HepG2 (cell line): ENCODE results near the gene TPGS1. TPM values are rescaled to one million over a fixed set of nuclear protein-coding genes. Genes with fewer than 3 reads are reported as not detected.

Source experiments
- CREB1 ChIP-seq, 2 experiments: fragments of 450-650 bp in 1 of 2; IDR thresholded peaks; 2 replicates each; pipeline ENCODE4 v1.6.1; 2016 to 2017; ENCODE audit warnings: control low read depth in 1 of 2, mild to moderate bottlenecking in 1 of 2, missing compliant biosample characterization in 1 of 2, missing genetic modification characterization in 1 of 2
- ELF4 ChIP-seq: sonication (generic); formaldehyde crosslinking; IDR thresholded peaks from 2 replicates; pipeline ENCODE4 v1.5.0; 2020; ENCODE audit warnings: missing genetic modification reagents, mild to moderate bottlenecking, moderate library complexity, borderline replicate concordance
- HNRNPUL1 ChIP-seq: fragments of 200-400 bp; formaldehyde crosslinking; IDR thresholded peaks from 2 replicates; pipeline ENCODE4 v1.6.1; 2017; ENCODE audit warnings: low read depth, mild to moderate bottlenecking, low read length, moderate library complexity
- IKZF5 ChIP-seq: IDR thresholded peaks from 2 replicates; pipeline ENCODE4 v1.6.1; 2018; ENCODE audit warnings: missing genetic modification reagents, mild to moderate bottlenecking, missing compliant biosample characterization
- LCORL ChIP-seq, 2 experiments: fragments of 450-650 bp in 1 of 2; sonication (generic) in 1 of 2; formaldehyde crosslinking in 1 of 2; IDR thresholded peaks; 2 replicates each; pipeline versions ENCODE4 v1.5.0 to v1.6.1; 2017 to 2020; ENCODE audit warnings: antibody characterized with exemption in 1 of 2, missing genetic modification reagents in 1 of 2
- MXD4 ChIP-seq: IDR thresholded peaks from 2 replicates; pipeline ENCODE4 v1.6.1; 2016; ENCODE audit warnings: mild to moderate bottlenecking, missing biosample characterization, missing genetic modification reagents
- NFYB ChIP-seq: sonication (generic); formaldehyde crosslinking; IDR thresholded peaks from 2 replicates; pipeline ENCODE4 v1.4.0; 2020; ENCODE audit warnings: missing genetic modification reagents
- PHF5A ChIP-seq: IDR thresholded peaks from one replicate; pipeline ENCODE4 v1.6.1; 2018; ENCODE audit warnings: low read depth, missing genetic modification reagents; ENCODE audit not compliant: unreplicated experiment
- REXO4 ChIP-seq: sonication (generic); formaldehyde crosslinking; IDR thresholded peaks from 2 replicates; pipeline ENCODE4 v1.8.0; 2022; ENCODE audit warnings: missing genetic modification reagents, mild to moderate bottlenecking, borderline replicate concordance
- THAP11 ChIP-seq: IDR thresholded peaks from 2 replicates; pipeline ENCODE4 v1.6.1; 2016; ENCODE audit warnings: missing biosample characterization, missing genetic modification reagents
- TP53 ChIP-seq: sonication (generic); formaldehyde crosslinking; conservative IDR thresholded peaks from 2 replicates; pipeline ENCODE4 v1.4.0; 2020; ENCODE audit warnings: missing genetic modification reagents
- TRIM22 ChIP-seq: fragments of 450-650 bp; IDR thresholded peaks from 2 replicates; pipeline ENCODE4 v1.6.1; 2017
- UBTF ChIP-seq: sonication (generic); formaldehyde crosslinking; IDR thresholded peaks from 2 replicates; pipeline ENCODE4 v1.4.0; 2020; ENCODE audit warnings: mild to moderate bottlenecking, missing genetic modification reagents
- ZBTB2 ChIP-seq: sonication (generic); formaldehyde crosslinking; IDR thresholded peaks from 2 replicates; pipeline ENCODE4 v1.8.0; 2022; ENCODE audit warnings: low read depth, missing genetic modification reagents
- ZNF10 ChIP-seq: sonication (generic); formaldehyde crosslinking; IDR thresholded peaks from 2 replicates; pipeline ENCODE4 v1.4.0; 2020; ENCODE audit warnings: mild to moderate bottlenecking, low read depth, missing genetic modification reagents, borderline replicate concordance
- ZNF18 ChIP-seq: sonication (generic); formaldehyde crosslinking; IDR thresholded peaks from 2 replicates; pipeline ENCODE4 v1.8.0; 2022; ENCODE audit warnings: mild to moderate bottlenecking, missing genetic modification reagents; ENCODE audit not compliant: insufficient replicate concordance
- ZNF24 ChIP-seq: fragments of 450-650 bp; IDR thresholded peaks from 2 replicates; pipeline ENCODE4 v1.6.1; 2017; ENCODE audit warnings: antibody characterized with exemption, mild to moderate bottlenecking
- ZNF354B ChIP-seq: sonication (generic); formaldehyde crosslinking; IDR thresholded peaks from 2 replicates; pipeline ENCODE4 v1.8.0; 2022; ENCODE audit warnings: mild to moderate bottlenecking, missing genetic modification reagents
- ZNF451 ChIP-seq: sonication (generic); formaldehyde crosslinking; IDR thresholded peaks from 2 replicates; pipeline ENCODE4 v1.5.0; 2020; ENCODE audit warnings: mild to moderate bottlenecking, missing genetic modification reagents
- ZNF616 ChIP-seq: sonication (generic); formaldehyde crosslinking; IDR thresholded peaks from 2 replicates; pipeline ENCODE4 v1.5.0; 2020; ENCODE audit warnings: low read depth, mild to moderate bottlenecking, missing genetic modification reagents
- polyA plus RNA-seq, 8 experiments: library from polyadenylated mRNA; depleted of rRNA in 3 of 8; stranded (reverse) in 7 of 8; unstranded in 1 of 8; fragments of >200 nt; fragmentation: Illumina TruSeq in 4 of 8; extraction: Trizol in 4 of 8; gene quantifications; 2 replicates each; pipeline versions ENCODE4 v1.2.1 to v1.2.3, GENCODE V29; 2011 to 2016; ENCODE audit warnings: low read depth in 4 of 8, missing spikeins in 1 of 8, mixed read lengths in 1 of 8; ENCODE audit not compliant: insufficient read depth in 1 of 8
- total RNA-seq, 5 experiments: library from RNA; depleted of rRNA; stranded (reverse); fragments of >200 nt; fragmentation: Illumina TruSeq; extraction: Trizol; gene quantifications; 2 replicates each; pipeline ENCODE4 v1.2.3, GENCODE V29; 2016; ENCODE audit warnings: low read depth in 1 of 5

The TPGS1 gene
- total and polyA plus RNA-seq, 2 of the 13 experiments (the other 11 are each of a cell fraction or from before 2014, with no cell fraction given): 1.1 to 6.2 TPM

GRCh38 chr19:507286-508203 lies at the start of gene TPGS1 (continued):
- TF ChIP-seq UBTF (peak; percentile 40), ZNF616 (CRISPR knock-in tag) (no peak), ZNF18 (no peak), ZNF354B (no peak), ZNF24 (no peak), ZBTB2 (CRISPR knock-in tag) (peak; percentile 59; the same call in 1 of the 2 replicates), TRIM22 (no peak), TP53 (CRISPR knock-in tag) (peak; percentile 66; the same call in 1 of the 2 replicates), IKZF5 (CRISPR knock-in tag) (no peak; the same call in 1 of the 2 replicates), HNRNPUL1 (no peak), ZNF451 (CRISPR knock-in tag) (0 out of 2 replicates have a peak, but pooled peaks have one; percentile 7), LCORL (IDR thresholded peaks at IDR 0.05) (peak; percentile 79; the same call in 1 of the 2 replicates), LCORL (CRISPR knock-in tag; IDR thresholded peaks at IDR 0.05) (peak; percentile 50; the same call in 1 of the 2 replicates), REXO4 (no peak), MXD4 (CRISPR knock-in tag) (0 out of 2 replicates have a peak, but pooled peaks have one; percentile 37), ZNF10 (CRISPR knock-in tag) (no peak), CREB1 (IDR thresholded peaks at IDR 0.05) (peak; percentile 59), CREB1 (CRISPR knock-in tag; IDR thresholded peaks at IDR 0.05) (peak; percentile 87; the same call in 1 of the 2 replicates), THAP11 (CRISPR knock-in tag) (peak; percentile 97), ELF4 (CRISPR knock-in tag) (peak; percentile 36; the same call in 1 of the 2 replicates), NFYB (CRISPR knock-in tag) (peak; percentile 78), PHF5A (CRISPR knock-in tag) (no peak)
